GM12875 (cell line): ENCODE measurements around the gene MEF2A.
"Not testable (repeated sequence)": the region's sequence is repeated elsewhere in the genome, so short reads cannot be mapped to it uniquely, and the experiment has no call there.

Experiments used
- H3K4me3 ChIP-seq: one replicate; pipeline ENCODE4 v1.5.1; 2011; ENCODE audit warnings: low read depth, low read length, control low read depth
- CTCF ChIP-seq: IDR thresholded peaks from 2 replicates; pipeline ENCODE4 v1.5.1; 2011; ENCODE audit warnings: low read depth, mild to moderate bottlenecking, control low read depth, inconsistent platforms, low read length, moderate library complexity, borderline replicate concordance; ENCODE audit not compliant: insufficient read depth

The MEF2A gene

GRCh38 chr15:99731336-99732123 lies 165.7 kb downstream of the MEF2A start:
- no peak for TF ChIP-seq CTCF
- H3K4me3 ChIP-seq = no peak overlapping the region

- TF ChIP-seq CTCF = no peak
Measured at GRCh38 chr15:99732124-99732750, 166.5 kb downstream of the MEF2A start.

GRCh38 chr15:99732751-99733267 lies 167.0 kb downstream of the MEF2A start:
- TF ChIP-seq CTCF = no peak
- peak overlapping the region; percentile 88 for H3K4me3 ChIP-seq

More at GRCh38 chr15:99732124-99732750, 166.5 kb downstream of the MEF2A start:
- H3K4me3 ChIP-seq = peak overlapping the region; percentile 88

- TF ChIP-seq CTCF = no peak
- H3K4me3 ChIP-seq = peak within 1 kb of the TSS; percentile 88
Measured at GRCh38 chr15:99733268-99734039, 167.7 kb downstream of the MEF2A start, which contains the start of gene LYSMD4. LYSMD4 (minus strand) TSS chr15:99733437; CDS start chr15:99731999, 1,438 bp downstream.

GRCh38 chr15:99734040-99734291 lies 168.2 kb downstream of the MEF2A start:
- H3K4me3 ChIP-seq = not testable (repeated sequence)

GRCh38 chr15:99734575-99734974 lies 168.8 kb downstream of the MEF2A start:
- no peak for TF ChIP-seq CTCF
- H3K4me3 ChIP-seq = no peak overlapping the region

GRCh38 chr15:99735868-99736267 lies 170.1 kb downstream of the MEF2A start:
- no peak overlapping the region for H3K4me3 ChIP-seq
- TF ChIP-seq CTCF = no peak
